Measurements from ENCODE around the gene IRF1. TPM values are rescaled to one million over a fixed set of nuclear protein-coding genes. Genes with fewer than 3 reads are reported as not detected.
A peak's percentile ranks its signal among the peaks of the same experiment; 100 is the strongest.

IRF1 gene
- total RNA-seq, 4 donors from 2014 or later, result 40.8 to 86.9 (median 65.5) TPM

GRCh38 chr5:132457371-132458225, 33.0 kb downstream of the IRF1 start:
- H3K4me1 ChIP-seq, result peaks cover 50 to 72% (median 62%) of the 10 kb centered on the region in 4 donors
- H3K4me3 ChIP-seq, result no peak overlapping the region
- H3K27me3 ChIP-seq, result no peaks in the 10 kb centered on the region
- WGBS, 2 donors (ENCODE audit: low coverage in 1 of 2), result 41 to 76% methylated on average over 1 to 2 of the region's 2 CpGs
- H3K9me3 ChIP-seq, result no peaks in the 10 kb centered on the region
- DNase-seq, result peak; percentile 47
- in situ Hi-C loops (cut with MboI; ENCODE audit: low pct_ligation_motif_present in 1 of 4, low pct_unique_long_range_greater_than_20kb in 1 of 4, low sequenced_read_pairs in 3 of 4) (no loop called here), intact Hi-C loops (cut with DNase I; ENCODE audit: low total_unique reads) (no loop called here)
- peak overlapping the region; percentile 81 to 91 (median 88) for H3K27ac ChIP-seq
- TF ChIP-seq POLR2AphosphoS5 (IDR thresholded peaks at IDR 0.05) (peak in 2 of 3 donors; percentile 31 to 53), EP300 (IDR thresholded peaks at IDR 0.05; ENCODE audit: low read depth) (no peak)
- no peaks in the 10 kb centered on the region for H3K36me3 ChIP-seq

- WGBS, 2 donors (ENCODE audit: low coverage in 1 of 2), result 82% methylated on average over 6 of the region's 6 CpGs; no CpG with 5 or more reads in 1 of the 2 donors
- H3K27me3 ChIP-seq, result no peaks in the 10 kb centered on the region
- no peaks in the 10 kb centered on the region for H3K36me3 ChIP-seq
- TF ChIP-seq POLR2A (IDR thresholded peaks at IDR 0.05) (no peak), EP300 (IDR thresholded peaks at IDR 0.05; ENCODE audit: low read depth) (no peak), CTCF (IDR thresholded peaks at IDR 0.05) (no peak), POLR2AphosphoS5 (IDR thresholded peaks at IDR 0.05) (no peak)
- H3K27ac ChIP-seq, result peak overlapping the region; percentile 81 to 91 (median 88)
- in situ Hi-C loops (cut with MboI; ENCODE audit: low pct_ligation_motif_present in 1 of 4, low pct_unique_long_range_greater_than_20kb in 1 of 4, low sequenced_read_pairs in 3 of 4), result no loop called here
- H3K4me1 ChIP-seq, result peaks cover 46 to 66% (median 57%) of the 10 kb centered on the region in 4 donors
- DNase-seq, result peak; percentile 24
- H3K9me3 ChIP-seq, result no peaks in the 10 kb centered on the region
- intact Hi-C loops (cut with DNase I; ENCODE audit: low total_unique reads), result no loop called here
- H3K4me3 ChIP-seq, result no peak overlapping the region
Observed at GRCh38 chr5:132456987-132457361, 33.6 kb downstream of the IRF1 start.

DNA sequence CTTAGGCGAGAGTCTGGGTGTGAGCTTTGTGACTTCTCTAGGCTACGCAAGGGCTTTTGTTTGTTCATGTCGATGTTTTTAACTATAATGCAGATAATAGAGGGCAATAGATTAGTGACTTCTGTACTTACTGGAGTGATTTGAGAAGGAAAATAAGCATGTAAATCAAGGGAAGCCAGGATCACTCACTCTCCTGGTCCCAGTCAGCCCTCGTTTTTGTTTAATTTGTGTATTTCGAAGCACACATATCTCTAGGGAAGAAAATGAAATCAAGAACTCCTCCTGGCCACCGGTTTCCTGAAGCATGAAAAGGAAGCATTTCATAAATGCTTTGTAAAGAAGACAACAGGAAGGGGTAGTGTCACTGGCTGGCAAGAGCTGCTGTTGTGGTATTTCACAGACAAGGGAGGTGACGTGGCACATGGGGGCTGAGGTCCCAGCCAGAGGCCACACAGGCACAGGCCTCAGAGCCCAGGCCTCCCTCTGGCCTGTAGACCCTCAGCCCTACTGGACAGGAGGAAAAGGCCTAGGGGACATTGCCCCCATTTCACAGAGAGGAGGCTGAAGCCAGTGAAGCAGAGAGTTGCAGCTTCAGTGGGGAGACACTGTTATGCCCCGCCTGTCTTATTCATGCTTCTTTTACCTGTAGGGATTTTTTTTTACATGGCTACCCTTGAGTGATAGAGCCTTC, 34.1 kb downstream of the IRF1 start:
- Histone ChIP-seq H3K4me1 (peaks cover 41 to 63% (median 54%) of the 10 kb centered on the region in 4 donors), H3K27me3 (no peaks in the 10 kb centered on the region), H3K36me3 (no peaks in the 10 kb centered on the region), H3K9me3 (no peaks in the 10 kb centered on the region), H3K27ac (peak overlapping the region; percentile 81 to 91 (median 88)), H3K4me3 (no peak overlapping the region)
- peak; percentile 78 for DNase-seq
- TF ChIP-seq POLR2AphosphoS5 (IDR thresholded peaks at IDR 0.05) (peak in 2 of 3 donors; percentile 43 to 64), POLR2A (IDR thresholded peaks at IDR 0.05) (peak; percentile 36), EP300 (IDR thresholded peaks at IDR 0.05; ENCODE audit: low read depth) (no peak)
- in situ Hi-C loops (cut with MboI; ENCODE audit: low pct_ligation_motif_present in 1 of 4, low pct_unique_long_range_greater_than_20kb in 1 of 4, low sequenced_read_pairs in 3 of 4), result no loop called here
- 25 to 35% methylated on average over 7 to 8 of the region's 8 CpGs for WGBS, 2 donors (ENCODE audit: low coverage in 1 of 2)
- intact Hi-C loops (cut with DNase I; ENCODE audit: low total_unique reads), result no loop called here

GRCh38 chr5:132455614-132456115, 34.9 kb downstream of the IRF1 start:
- DNase-seq, result no peak
- peaks cover 34 to 58% (median 48%) of the 10 kb centered on the region in 4 donors for H3K4me1 ChIP-seq
- in situ Hi-C loops (cut with MboI; ENCODE audit: low pct_ligation_motif_present in 1 of 4, low pct_unique_long_range_greater_than_20kb in 1 of 4, low sequenced_read_pairs in 3 of 4) (no loop called here), intact Hi-C loops (cut with DNase I; ENCODE audit: low total_unique reads) (no loop called here)
- TF ChIP-seq POLR2A (IDR thresholded peaks at IDR 0.05) (no peak), POLR2AphosphoS5 (IDR thresholded peaks at IDR 0.05) (no peak), EP300 (IDR thresholded peaks at IDR 0.05; ENCODE audit: low read depth) (no peak)
- peak overlapping the region; percentile 81 to 91 (median 88) for H3K27ac ChIP-seq
- WGBS, 2 donors (ENCODE audit: low coverage in 1 of 2), result 72 to 75% methylated on average over 4 to 5 of the region's 5 CpGs
- no peaks in the 10 kb centered on the region for H3K27me3 ChIP-seq
- no peaks in the 10 kb centered on the region for H3K9me3 ChIP-seq
- H3K36me3 ChIP-seq, result no peaks in the 10 kb centered on the region
- no peak overlapping the region for H3K4me3 ChIP-seq

GRCh38 chr5:132454361-132454760, 36.2 kb downstream of the IRF1 start:
- Histone ChIP-seq H3K27me3 (no peaks in the 10 kb centered on the region), H3K4me3 (no peak overlapping the region), H3K4me1 (peaks cover 23 to 45% (median 35%) of the 10 kb centered on the region in 4 donors), H3K9me3 (no peaks in the 10 kb centered on the region), H3K27ac (no peak overlapping the region), H3K36me3 (no peaks in the 10 kb centered on the region)
- no peak for DNase-seq
- TF ChIP-seq POLR2A (IDR thresholded peaks at IDR 0.05) (no peak), POLR2AphosphoS5 (IDR thresholded peaks at IDR 0.05) (no peak), EP300 (IDR thresholded peaks at IDR 0.05; ENCODE audit: low read depth) (no peak)
- 97% methylated on average over 2 of the region's 2 CpGs; no CpG with 5 or more reads in 1 of the 2 donors for WGBS, 2 donors (ENCODE audit: low coverage in 1 of 2)
- intact Hi-C loops (cut with DNase I; ENCODE audit: low total_unique reads) (no loop called here), in situ Hi-C loops (cut with MboI; ENCODE audit: low pct_ligation_motif_present in 1 of 4, low pct_unique_long_range_greater_than_20kb in 1 of 4, low sequenced_read_pairs in 3 of 4) (no loop called here)

All from transverse colon (tissue), 4 donors.